Measurements from ENCODE around the gene ZNF722.
"Not testable (repeated sequence)": the region's sequence is repeated elsewhere in the genome, so short reads cannot be mapped to it uniquely, and the experiment has no call there.

Gene ZNF722

DNA sequence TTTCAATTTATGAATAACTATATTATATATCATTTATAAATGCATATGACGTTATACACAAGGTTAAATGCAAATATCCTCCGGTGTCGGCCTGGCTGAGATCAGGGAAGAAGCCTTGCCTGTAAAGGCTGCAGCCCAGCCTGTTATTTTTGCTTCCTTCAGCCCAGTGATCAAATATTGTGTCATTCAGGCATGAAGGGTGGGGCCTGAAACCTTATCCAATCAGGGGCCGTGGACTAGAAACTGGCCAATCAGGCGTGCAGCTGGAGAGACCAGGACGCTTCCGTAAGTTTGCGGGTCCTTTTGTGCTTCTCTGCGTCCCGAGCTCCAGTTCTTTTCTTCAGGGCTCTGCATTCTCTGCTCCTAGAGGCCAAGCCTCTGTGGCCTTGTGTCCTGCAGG, at the start of gene ZNF722:
ZNF722 (plus strand) TSS at position 301 of the 400 bp plus-strand sequence. CDS start 113 bp downstream, outside the sequence.
- H3K4me3 ChIP-seq (ENCODE audit: low read length), result no peak within 1 kb of the TSS
- TF ChIP-seq ZNF274 (IDR thresholded peaks at IDR 0.05; ENCODE audit: low read depth, low read length), result no peak

- no peak overlapping the region for H3K4me3 ChIP-seq (ENCODE audit: low read length)
Observed at GRCh38 chr7:63953181-63953580, 45.5 kb upstream of the ZNF722 start.

DNA sequence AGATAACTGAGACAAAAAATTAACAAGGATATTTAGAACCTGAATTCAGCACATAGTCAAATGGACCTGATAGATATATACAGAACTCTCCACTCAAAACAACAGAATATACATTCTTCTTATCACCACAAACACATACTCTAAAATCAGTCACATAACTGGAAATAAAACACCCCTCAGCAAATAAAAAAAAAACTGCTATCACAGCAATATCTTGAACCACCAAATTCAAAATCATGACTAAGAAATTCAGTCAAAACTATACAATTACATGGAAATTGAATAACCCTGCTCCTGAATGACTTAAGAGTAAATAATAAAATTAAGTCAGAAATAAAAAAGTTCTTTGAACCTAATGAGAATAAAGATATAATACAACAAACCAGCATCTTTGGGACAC, 30.0 kb upstream of the ZNF722 start:
- no peak overlapping the region for H3K4me3 ChIP-seq (ENCODE audit: low read length)
- TF ChIP-seq ZNF274 (IDR thresholded peaks at IDR 0.05; ENCODE audit: low read depth, low read length), result no peak

More at GRCh38 chr7:63953181-63953580, 45.5 kb upstream of the ZNF722 start:
- TF ChIP-seq ZNF274 (IDR thresholded peaks at IDR 0.05; ENCODE audit: low read depth, low read length), result no peak

DNA sequence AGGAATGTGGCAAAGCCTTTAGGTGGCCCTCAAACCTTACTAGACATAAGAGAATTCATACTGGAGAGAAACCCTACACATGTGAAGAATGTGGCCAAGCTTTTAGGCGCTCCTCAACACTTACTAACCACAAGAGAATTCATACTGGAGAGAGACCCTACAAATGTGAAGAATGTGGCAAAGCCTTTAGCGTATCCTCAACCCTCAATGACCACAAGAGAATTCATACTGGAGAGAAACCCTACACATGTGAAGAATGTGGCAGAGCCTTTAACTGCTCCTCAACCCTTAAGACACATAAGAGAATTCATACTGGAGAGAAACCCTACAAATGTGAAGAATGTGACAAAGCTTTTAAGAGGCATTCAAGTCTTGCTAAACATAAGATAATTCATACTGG, 16.8 kb downstream of the ZNF722 start:
- not testable (repeated sequence) for H3K4me3 ChIP-seq (ENCODE audit: low read length)
- peak; percentile 74 for TF ChIP-seq ZNF274 (IDR thresholded peaks at IDR 0.05; ENCODE audit: low read depth, low read length)

- H3K4me3 ChIP-seq (ENCODE audit: low read length), result no peak overlapping the region
- TF ChIP-seq ZNF274 (IDR thresholded peaks at IDR 0.05; ENCODE audit: low read depth, low read length), result no peak
Observed at GRCh38 chr7:64035388-64035787, 36.7 kb downstream of the ZNF722 start.

GRCh38 chr7:64037095-64037494, 38.4 kb downstream of the ZNF722 start:
- no peak overlapping the region for H3K4me3 ChIP-seq (ENCODE audit: low read length)
- TF ChIP-seq ZNF274 (IDR thresholded peaks at IDR 0.05; ENCODE audit: low read depth, low read length), result no peak

GRCh38 chr7:64045301-64046040, 46.8 kb downstream of the ZNF722 start, which contains the start of gene ZNF727:
TSS of gene ZNF727 (plus strand) at chr7:64045434. CDS start at chr7:64045622, 188 bp downstream.
- no peak within 1 kb of the TSS for H3K4me3 ChIP-seq (ENCODE audit: low read length)
- no peak for TF ChIP-seq ZNF274 (IDR thresholded peaks at IDR 0.05; ENCODE audit: low read depth, low read length)

DNA sequence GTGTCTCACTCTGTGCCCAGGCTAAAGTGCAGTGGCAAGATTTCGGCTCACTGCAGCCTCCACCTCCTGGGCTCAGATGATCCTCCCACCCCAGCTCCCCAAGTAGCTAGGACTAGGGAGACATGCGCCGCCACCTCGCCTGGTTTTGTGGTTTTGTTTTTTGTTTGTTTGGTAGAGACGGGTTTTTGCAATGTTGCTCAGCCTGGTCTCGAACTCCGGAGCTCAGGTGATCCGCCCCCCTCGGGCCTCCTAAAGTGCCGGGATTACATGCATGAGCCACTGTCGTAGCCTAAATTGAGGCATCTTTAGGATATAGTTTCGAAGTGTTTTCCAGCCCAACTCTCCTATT, 47.4 kb downstream of the ZNF722 start:
- TF ChIP-seq ZNF274 (IDR thresholded peaks at IDR 0.05; ENCODE audit: low read depth, low read length), result no peak
- no peak overlapping the region for H3K4me3 ChIP-seq (ENCODE audit: low read length)

Data from GM08714 (cell line).